Raji (cell line): ENCODE results near the gene TSGA10IP.

Experiments used
- POLR2A ChIP-seq: IDR thresholded peaks from 2 replicates; pipeline ENCODE4 v1.6.1; 2011; ENCODE audit warnings: low read depth, low read length, control low read depth; ENCODE audit not compliant: insufficient read depth

TSGA10IP gene

GRCh38 chr11:65954771-65955170 lies 9.5 kb downstream of the TSGA10IP start:
- no peak for TF ChIP-seq POLR2A

GRCh38 chr11:65958291-65958690 lies 13.0 kb downstream of the TSGA10IP start:
- no peak for TF ChIP-seq POLR2A

GRCh38 chr11:65958774-65959420 lies 13.6 kb downstream of the TSGA10IP start:
- TF ChIP-seq POLR2A, result no peak

DNA sequence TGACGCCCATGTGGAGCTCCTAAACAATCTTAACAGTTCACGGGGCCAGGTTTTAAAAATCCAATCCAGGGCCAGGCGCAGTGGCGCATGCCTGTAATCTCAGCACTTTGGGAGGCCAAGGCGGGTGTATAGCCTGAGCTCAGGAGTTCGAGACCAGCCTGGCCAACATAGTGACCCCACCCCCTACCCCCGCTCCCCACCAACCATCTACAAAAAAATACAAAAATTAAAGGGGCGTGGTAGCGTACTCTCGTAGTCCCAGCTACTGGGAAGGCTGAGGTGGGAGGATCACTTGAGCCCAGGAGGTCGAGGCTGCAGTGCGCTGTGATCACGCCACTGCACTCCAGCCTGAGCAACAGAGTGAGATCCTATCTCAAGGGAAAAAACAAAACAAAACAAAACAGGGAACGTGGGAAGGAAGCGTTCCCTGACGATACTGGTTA lies 15.6 kb downstream of the TSGA10IP start:
- TF ChIP-seq POLR2A, result no peak

- peak; percentile 97 for TF ChIP-seq POLR2A
Observed at GRCh38 chr11:65961267-65962140, 16.2 kb downstream of the TSGA10IP start, which contains the start of gene SART1. TSS of gene SART1 (plus strand) at chr11:65961734. CDS start at chr11:65961781, 47 bp downstream.

DNA sequence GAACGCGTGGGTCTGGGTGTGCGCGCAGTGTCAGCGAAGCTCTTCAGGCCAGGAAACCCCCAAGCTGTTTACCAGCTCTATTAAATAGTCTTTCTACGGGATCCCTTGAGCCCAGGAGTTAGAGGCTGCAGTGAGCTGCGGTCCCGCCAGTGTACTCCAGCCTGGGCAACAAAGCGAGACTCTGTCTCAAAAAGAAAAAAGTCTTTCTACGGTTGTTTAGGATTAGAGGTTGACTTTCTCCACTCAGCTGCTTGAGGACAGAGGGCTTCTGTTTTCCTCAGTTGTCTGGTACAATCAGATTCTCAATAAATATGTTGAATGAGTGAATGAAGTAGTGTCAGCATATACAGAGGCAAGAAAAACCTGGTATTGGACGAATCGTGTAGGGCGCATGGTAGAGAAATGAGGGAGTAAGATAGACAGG lies 16.9 kb downstream of the TSGA10IP start:
- no peak for TF ChIP-seq POLR2A

GRCh38 chr11:65964906-65965305 lies 19.6 kb downstream of the TSGA10IP start:
- no peak for TF ChIP-seq POLR2A

GRCh38 chr11:65965986-65966762 lies 20.9 kb downstream of the TSGA10IP start:
- no peak for TF ChIP-seq POLR2A

DNA sequence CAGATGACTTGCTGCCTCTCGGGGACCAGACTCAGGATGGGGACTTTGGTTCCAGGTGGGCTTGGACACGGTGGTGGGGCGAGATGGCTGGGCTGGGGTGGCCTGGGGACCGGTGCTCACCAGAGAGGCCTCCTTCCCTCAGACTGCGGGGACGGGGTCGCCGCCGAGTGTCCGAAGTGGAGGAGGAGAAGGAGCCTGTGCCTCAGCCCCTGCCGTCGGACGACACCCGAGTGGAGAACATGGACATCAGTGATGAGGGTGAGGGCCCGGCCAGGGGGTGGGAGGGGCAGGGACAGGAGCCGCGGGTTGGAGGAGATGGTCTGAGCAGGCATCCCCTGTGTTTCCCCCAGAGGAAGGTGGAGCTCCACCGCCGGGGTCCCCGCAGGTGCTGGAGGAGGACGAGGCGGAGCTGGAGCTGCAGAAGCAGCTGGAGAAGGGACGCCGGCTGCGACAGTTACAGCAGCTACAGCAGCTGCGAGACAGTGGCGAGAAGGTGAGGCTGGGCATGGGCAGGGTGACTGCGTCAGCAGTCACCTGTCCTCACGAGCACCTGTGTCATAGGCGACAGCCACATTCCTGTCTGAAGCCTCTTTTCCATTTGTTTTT lies 22.2 kb downstream of the TSGA10IP start:
- no peak for TF ChIP-seq POLR2A

- TF ChIP-seq POLR2A, result no peak
Observed at GRCh38 chr11:65968600-65969482, 23.6 kb downstream of the TSGA10IP start.

DNA sequence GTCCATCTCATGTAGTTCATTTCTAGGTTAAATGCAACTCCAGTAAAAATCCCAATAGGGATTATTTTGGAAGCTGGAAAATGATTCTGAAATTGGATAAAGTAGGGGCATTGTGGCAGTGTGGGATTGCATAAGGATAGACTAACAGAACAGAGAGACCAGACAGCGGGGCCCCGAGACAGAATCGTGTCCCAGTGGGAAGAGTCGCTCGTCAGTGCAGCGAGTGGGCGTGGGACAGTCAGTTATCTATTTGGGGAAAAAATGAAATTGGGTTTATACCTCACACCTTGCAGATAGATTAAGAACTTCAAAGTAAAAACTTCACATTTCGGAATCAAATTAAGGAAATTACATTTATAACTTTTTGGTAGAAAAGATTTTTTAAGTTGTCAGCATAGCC lies 26.8 kb downstream of the TSGA10IP start:
- no peak for TF ChIP-seq POLR2A

DNA sequence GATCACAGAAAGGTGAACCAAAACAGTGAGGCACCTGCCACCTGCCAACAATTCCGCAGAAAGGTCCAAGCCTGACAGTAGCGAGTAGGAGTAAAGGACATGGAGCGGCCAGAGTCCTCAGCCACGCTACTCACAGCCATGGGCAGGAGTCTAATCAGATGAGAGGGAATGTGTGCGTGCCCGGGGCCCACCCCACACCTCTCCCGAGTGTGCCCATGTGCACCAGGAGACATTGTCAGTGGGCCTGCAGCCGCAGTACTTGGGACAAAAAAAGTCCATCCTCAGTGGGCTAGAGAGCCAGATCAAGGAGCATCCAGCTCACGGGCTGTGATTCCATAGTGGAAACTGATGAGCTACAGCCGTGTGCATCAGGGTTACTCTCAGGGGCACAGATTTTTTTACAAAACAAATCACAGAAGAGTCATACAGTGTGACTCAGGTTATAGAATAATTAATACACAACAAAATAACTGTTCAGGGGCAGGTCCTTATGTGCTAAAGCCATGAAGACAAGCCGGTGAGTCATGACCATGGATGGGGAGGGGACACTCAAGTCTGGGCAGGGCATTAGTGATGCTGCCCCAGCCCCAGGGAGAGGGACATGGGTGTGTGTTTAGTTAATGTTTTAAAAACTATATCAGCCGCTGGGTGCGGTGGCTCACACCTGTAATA lies 28.3 kb downstream of the TSGA10IP start:
- TF ChIP-seq POLR2A, result no peak

GRCh38 chr11:65975771-65976170 lies 30.5 kb downstream of the TSGA10IP start:
- no peak for TF ChIP-seq POLR2A
